GM13976 (cell line): ENCODE data around the gene CIT.

Source experiments
- DNase-seq: peaks from one replicate; pipeline ENCODE4 v3.0.0; 2012; ENCODE audit warnings: low spot score
- CTCF ChIP-seq: IDR thresholded peaks from 2 replicates; pipeline ENCODE4 v1.5.1; 2012; ENCODE audit warnings: borderline replicate concordance, mild to moderate bottlenecking; ENCODE audit not compliant: insufficient read depth; ENCODE audit errors: extremely low read depth, missing control alignments, control extremely low read depth
- in situ Hi-C: fragments of 300-500 bp; cut with MboI; formaldehyde crosslinking; loops from one replicate; pipeline ENCODE4 v1.12.0; 2022; ENCODE audit warnings: low sequenced_read_pairs, mixed read lengths, inconsistent platforms; ENCODE audit not compliant: unreplicated experiment

CIT gene

DNA sequence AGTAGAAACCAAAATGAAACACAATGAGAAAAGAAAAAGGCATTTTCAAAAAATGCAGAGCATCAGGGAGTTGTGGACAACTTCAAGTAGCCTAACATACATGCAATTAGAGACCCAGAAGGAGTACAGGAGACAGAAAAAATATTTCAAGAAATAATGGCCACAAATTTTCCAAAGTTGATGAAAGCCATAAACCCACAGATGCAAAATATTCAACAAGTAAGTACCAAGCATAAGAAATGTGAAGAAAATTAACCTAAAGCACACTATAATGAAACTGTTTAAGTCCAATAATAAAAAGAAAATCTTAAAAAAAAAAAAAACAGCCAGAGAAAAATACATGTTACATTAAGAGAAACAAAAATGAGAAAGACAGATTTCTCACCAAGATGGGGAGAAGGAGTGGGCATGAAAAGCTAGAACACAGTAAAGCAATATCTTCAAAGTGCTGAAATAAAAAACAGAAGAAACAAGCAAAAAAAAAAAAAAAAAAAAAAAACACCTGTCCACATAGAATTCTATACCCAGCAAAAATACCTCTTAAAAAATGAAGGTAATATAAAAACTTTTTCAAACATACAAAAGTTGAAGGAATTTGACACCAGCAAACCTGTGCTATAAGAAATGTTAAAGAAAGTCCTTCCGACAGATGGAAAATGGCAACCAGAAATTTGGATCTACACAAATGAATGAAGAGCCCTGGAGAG, 132.1 kb downstream of the CIT start:
- TF ChIP-seq CTCF = no peak
- DNase-seq = no peak
- in situ Hi-C loops = no loop called here

DNA sequence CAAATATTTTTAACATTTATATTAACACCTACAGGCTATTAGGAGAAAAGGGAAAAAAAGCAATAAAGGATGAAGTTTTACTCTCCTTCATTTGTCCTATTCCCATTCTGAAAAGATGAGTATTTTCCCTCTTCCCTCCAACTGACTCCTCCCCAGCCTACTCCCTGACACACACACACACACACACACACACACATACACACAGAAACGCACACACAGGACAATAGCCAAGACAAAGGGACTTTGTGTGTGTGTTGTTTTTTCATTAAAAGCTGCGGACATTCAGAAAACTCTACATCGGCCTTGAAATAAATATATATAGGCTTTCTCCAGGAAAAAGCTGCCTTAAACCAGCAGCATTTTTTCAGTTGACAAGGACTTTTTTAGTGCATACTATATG, 134.4 kb downstream of the CIT start:
- TF ChIP-seq CTCF = no peak
- DNase-seq = no peak
- in situ Hi-C loops = no loop called here

DNA sequence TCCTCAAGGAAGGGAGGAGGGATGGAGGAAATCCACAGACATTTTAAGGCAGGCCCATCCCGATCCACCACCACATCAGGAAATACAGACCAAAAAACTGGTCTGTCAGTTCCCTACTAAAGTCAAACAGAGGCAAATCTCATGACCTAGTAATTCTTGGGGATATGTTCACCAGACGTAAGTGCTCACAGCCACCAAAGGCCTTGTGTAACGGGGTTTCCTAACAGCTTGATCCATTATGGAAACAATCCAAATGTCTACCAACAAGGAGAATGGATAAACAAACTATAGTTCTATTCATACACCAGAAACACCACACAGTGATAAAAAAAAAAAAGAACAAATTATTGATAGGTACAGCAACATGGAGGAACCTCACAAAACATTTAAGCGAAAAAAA, 136.3 kb downstream of the CIT start:
- in situ Hi-C loops = no loop called here
- TF ChIP-seq CTCF = no peak
- no peak for DNase-seq

- no peak for TF ChIP-seq CTCF
- no peak for DNase-seq
- in situ Hi-C loops = no loop called here
Measured at GRCh38 chr12:119735079-119735478, 142.0 kb downstream of the CIT start.

- in situ Hi-C loops = no loop called here
- no peak for TF ChIP-seq CTCF
- no peak for DNase-seq
Measured at GRCh38 chr12:119730381-119730780, 146.7 kb downstream of the CIT start.

- TF ChIP-seq CTCF = no peak
- in situ Hi-C loops = no loop called here
- DNase-seq = no peak
Measured at GRCh38 chr12:119729871-119730270, 147.2 kb downstream of the CIT start.
